ENCODE measurements around the gene RHAG. TPM values are rescaled to one million over a fixed set of nuclear protein-coding genes. Genes with fewer than 3 reads are reported as not detected.
"Not testable (repeated sequence)": the region's sequence is repeated elsewhere in the genome, so short reads cannot be mapped to it uniquely, and the experiment has no call there.

Gene RHAG
- total RNA-seq, 3 donors from 2014 or later = not detected

- H3K4me1 ChIP-seq (ENCODE audit: low read depth) = no peaks in the 10 kb centered on the region
- no peak for DNase-seq
- H3K36me3 ChIP-seq (ENCODE audit: low read depth) = no peaks in the 10 kb centered on the region
- ATAC-seq = no peak
- TF ChIP-seq, protein P1, sequence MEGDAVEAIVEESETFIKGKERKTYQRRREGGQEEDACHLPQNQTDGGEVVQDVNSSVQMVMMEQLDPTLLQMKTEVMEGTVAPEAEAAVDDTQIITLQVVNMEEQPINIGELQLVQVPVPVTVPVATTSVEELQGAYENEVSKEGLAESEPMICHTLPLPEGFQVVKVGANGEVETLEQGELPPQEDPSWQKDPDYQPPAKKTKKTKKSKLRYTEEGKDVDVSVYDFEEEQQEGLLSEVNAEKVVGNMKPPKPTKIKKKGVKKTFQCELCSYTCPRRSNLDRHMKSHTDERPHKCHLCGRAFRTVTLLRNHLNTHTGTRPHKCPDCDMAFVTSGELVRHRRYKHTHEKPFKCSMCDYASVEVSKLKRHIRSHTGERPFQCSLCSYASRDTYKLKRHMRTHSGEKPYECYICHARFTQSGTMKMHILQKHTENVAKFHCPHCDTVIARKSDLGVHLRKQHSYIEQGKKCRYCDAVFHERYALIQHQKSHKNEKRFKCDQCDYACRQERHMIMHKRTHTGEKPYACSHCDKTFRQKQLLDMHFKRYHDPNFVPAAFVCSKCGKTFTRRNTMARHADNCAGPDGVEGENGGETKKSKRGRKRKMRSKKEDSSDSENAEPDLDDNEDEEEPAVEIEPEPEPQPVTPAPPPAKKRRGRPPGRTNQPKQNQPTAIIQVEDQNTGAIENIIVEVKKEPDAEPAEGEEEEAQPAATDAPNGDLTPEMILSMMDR (IDR thresholded peaks at IDR 0.05) = no peak
- H3K4me3 ChIP-seq = no peak overlapping the region
- no peaks in the 10 kb centered on the region for H3K9me3 ChIP-seq
- intact Hi-C loops (cut with DNase I, micrococcal nuclease) = no loop called here
These were observed 1.2 kb downstream of the RHAG start for GRCh38 chr6:49635480-49635879.

DNA sequence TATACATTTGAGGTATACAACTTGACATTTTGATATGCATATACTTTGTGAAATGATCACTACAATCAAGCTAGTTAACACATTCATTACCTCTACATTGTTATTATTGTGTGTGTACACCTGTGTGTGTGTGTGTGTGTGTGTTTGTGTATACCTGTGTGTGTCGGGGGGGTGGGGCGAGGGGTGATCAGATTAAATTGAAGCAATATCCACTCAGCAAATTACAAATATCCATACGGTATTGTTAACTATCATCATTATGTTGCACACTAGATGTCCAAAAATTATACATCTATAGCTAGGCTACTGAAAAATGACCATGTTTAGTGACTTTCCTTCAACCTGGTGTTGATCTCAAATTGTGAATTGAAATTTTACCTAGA, 1.8 kb downstream of the RHAG start:
- DNase-seq = no peak
- ATAC-seq = no peak
- TF ChIP-seq, protein P1 (IDR thresholded peaks at IDR 0.05) = no peak

GRCh38 chr6:49634092-49634835, 2.4 kb downstream of the RHAG start:
- DNase-seq (no peak), ATAC-seq (no peak)
- H3K4me1 ChIP-seq (ENCODE audit: low read depth) = no peaks in the 10 kb centered on the region
- TF ChIP-seq, protein P1 (IDR thresholded peaks at IDR 0.05) = no peak
- H3K9me3 ChIP-seq = no peaks in the 10 kb centered on the region
- intact Hi-C loops (cut with DNase I, micrococcal nuclease) = no loop called here
- no peak overlapping the region for H3K4me3 ChIP-seq
- no peaks in the 10 kb centered on the region for H3K36me3 ChIP-seq (ENCODE audit: low read depth)

More for the DNA sequence above, 1.8 kb downstream of the RHAG start:
- H3K4me1 ChIP-seq (ENCODE audit: low read depth) = no peaks in the 10 kb centered on the region
- H3K4me3 ChIP-seq = no peak overlapping the region
- H3K9me3 ChIP-seq = no peaks in the 10 kb centered on the region
- intact Hi-C loops (cut with DNase I, micrococcal nuclease) = no loop called here
- no peaks in the 10 kb centered on the region for H3K36me3 ChIP-seq (ENCODE audit: low read depth)

- TF ChIP-seq, protein P1 (IDR thresholded peaks at IDR 0.05) = no peak
- no peaks in the 10 kb centered on the region for H3K36me3 ChIP-seq (ENCODE audit: low read depth)
- H3K4me1 ChIP-seq (ENCODE audit: low read depth) = no peaks in the 10 kb centered on the region
- no peaks in the 10 kb centered on the region for H3K9me3 ChIP-seq
- no peak for DNase-seq
- H3K4me3 ChIP-seq = no peak overlapping the region
- intact Hi-C loops (cut with DNase I, micrococcal nuclease) = no loop called here
- ATAC-seq = no peak
These were observed 3.1 kb downstream of the RHAG start for GRCh38 chr6:49633541-49633940.

DNA sequence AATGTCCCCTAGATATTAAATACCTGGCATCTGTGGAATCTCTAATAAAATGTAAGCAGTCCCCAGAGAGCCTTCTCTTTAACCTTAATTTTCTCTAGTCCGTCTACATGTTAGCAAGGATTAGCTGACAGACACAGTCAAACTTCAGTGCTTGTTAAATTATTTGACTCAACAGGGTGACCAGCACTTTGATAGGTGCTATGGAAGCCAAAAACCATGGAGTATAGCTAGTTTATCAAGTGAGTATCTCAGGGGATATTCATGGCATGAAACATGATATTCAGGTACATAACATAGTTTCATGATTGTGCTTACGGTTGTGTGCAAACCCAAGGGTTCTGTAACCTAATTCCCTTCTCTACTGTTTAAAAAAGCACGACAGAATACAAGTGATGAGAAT, 3.9 kb downstream of the RHAG start:
- intact Hi-C loops (cut with DNase I, micrococcal nuclease) = no loop called here
- Histone ChIP-seq H3K9me3 (no peaks in the 10 kb centered on the region), H3K36me3 (ENCODE audit: low read depth) (no peaks in the 10 kb centered on the region), H3K4me3 (no peak overlapping the region), H3K4me1 (ENCODE audit: low read depth) (no peaks in the 10 kb centered on the region)
- ATAC-seq (no peak), DNase-seq (no peak)
- TF ChIP-seq, protein P1 (IDR thresholded peaks at IDR 0.05) = no peak

- peak in 1 of 3 donors; percentile 33 for DNase-seq
- H3K36me3 ChIP-seq (ENCODE audit: low read depth); intact Hi-C loops (cut with DNase I, micrococcal nuclease); H3K9me3 ChIP-seq; ATAC-seq; H3K4me1 ChIP-seq (ENCODE audit: low read depth); H3K4me3 ChIP-seq: not testable (repeated sequence)
These were observed 7.1 kb downstream of the RHAG start for GRCh38 chr6:49629485-49630088.
